Peyer's patch (tissue), 4 donors: Measurements from ENCODE around the gene OR52D1. TPM values are rescaled to one million over a fixed set of nuclear protein-coding genes. Genes with fewer than 3 reads are reported as not detected.
A peak's percentile ranks its signal among the peaks of the same experiment; 100 is the strongest.

Experiments
- DNase-seq, 3 donors: peaks; one replicate each; pipeline ENCODE4 v3.0.0-alpha.2; 2017 to 2019
- H3K27ac ChIP-seq, 4 donors: fragments of 200-600 bp; sonication (generic); one replicate each; pipeline ENCODE4 v1.5.1; 2016 to 2019
- H3K27me3 ChIP-seq, 2 donors: fragments of 200-600 bp; sonication (generic); one replicate each; pipeline ENCODE4 v1.5.1; 2019
- H3K36me3 ChIP-seq, 3 donors: fragments of 200-600 bp; sonication (generic); one replicate each; pipeline ENCODE4 v1.5.1; 2016 to 2019
- H3K4me1 ChIP-seq, 4 donors: fragments of 200-600 bp; sonication (generic); one replicate each; pipeline ENCODE4 v1.5.1; 2016 to 2019
- H3K4me3 ChIP-seq, 4 donors: fragments of 200-600 bp; sonication (generic); 1 replicate in 3 of 4; 2 replicates in 1 of 4; pipeline ENCODE4 v1.5.1; 2016 to 2019; ENCODE audit warnings: mild to moderate bottlenecking in 1 of 4
- H3K9me3 ChIP-seq, 4 donors: fragments of 200-600 bp; sonication (generic); one replicate each; pipeline ENCODE4 v1.5.1; 2016 to 2019; ENCODE audit warnings: mild to moderate bottlenecking in 1 of 4
- POLR2A ChIP-seq, 2 donors: fragments of 450-650 bp; IDR thresholded peaks; one replicate each; pipeline ENCODE4 v1.5.1; 2017; ENCODE audit warnings: antibody characterized with exemption in 2 of 2, mild to moderate bottlenecking in 2 of 2, moderate library complexity in 2 of 2
- total RNA-seq, 4 donors: library from RNA; depleted of rRNA; stranded (reverse); fragments of >200 nt; gene quantifications; one replicate each; pipeline ENCODE4 v1.1.0, GENCODE V29; 2016
- TF ChIP-seq, protein P1 (sequence below), 6 experiments: fragments of 450-650 bp in 4 of 6; fragments of 200-600 bp in 2 of 6; sonication (generic) in 1 of 6; IDR thresholded peaks; one replicate each; pipeline ENCODE4 v1.5.1; 2017 to 2019; ENCODE audit warnings: antibody characterized with exemption in 6 of 6, mild to moderate bottlenecking in 3 of 6, moderate library complexity in 1 of 6

OR52D1 gene
- total RNA-seq, 4 donors from 2014 or later, result not detected

DNA sequence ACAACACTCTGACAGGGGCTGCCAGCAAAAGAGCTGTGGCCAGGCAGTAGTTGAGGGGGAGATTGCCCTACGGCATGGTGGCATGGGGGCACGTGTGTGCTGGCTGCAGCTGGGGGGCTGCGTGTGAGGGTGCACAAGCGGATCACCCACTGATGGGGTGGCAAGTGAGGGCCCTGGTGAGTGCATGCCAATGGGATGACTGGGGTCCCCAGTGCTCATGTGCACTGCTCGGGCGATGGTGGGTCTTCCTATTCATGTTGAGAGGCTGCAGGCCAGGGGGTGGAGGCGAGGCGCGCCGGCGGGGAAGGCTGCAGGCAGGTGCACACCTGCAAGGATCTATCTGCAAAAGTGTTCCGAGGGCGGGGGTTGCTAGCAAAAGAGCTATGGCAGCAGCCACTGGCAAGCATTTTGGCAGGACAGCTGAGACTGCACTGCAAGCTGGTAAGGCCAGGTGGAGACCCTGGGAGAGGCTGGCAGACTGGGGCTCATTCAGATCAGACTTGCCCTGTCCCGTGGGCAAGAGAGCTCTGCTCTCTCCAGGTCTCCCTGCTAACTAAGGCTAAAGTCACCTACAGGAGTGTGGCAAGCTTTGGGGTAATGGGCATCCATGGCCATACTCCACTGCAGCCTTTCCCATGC, 27.4 kb upstream of the OR52D1 start:
- Histone ChIP-seq H3K36me3 (no peaks in the 10 kb centered on the region), H3K4me3 (no peak overlapping the region), H3K27ac (no peak overlapping the region), H3K27me3 (no peaks in the 10 kb centered on the region), H3K4me1 (no peaks in the 10 kb centered on the region), H3K9me3 (no peaks in the 10 kb centered on the region)
- no peak for TF ChIP-seq POLR2A (IDR thresholded peaks at IDR 0.05)
- TF ChIP-seq, protein P1, sequence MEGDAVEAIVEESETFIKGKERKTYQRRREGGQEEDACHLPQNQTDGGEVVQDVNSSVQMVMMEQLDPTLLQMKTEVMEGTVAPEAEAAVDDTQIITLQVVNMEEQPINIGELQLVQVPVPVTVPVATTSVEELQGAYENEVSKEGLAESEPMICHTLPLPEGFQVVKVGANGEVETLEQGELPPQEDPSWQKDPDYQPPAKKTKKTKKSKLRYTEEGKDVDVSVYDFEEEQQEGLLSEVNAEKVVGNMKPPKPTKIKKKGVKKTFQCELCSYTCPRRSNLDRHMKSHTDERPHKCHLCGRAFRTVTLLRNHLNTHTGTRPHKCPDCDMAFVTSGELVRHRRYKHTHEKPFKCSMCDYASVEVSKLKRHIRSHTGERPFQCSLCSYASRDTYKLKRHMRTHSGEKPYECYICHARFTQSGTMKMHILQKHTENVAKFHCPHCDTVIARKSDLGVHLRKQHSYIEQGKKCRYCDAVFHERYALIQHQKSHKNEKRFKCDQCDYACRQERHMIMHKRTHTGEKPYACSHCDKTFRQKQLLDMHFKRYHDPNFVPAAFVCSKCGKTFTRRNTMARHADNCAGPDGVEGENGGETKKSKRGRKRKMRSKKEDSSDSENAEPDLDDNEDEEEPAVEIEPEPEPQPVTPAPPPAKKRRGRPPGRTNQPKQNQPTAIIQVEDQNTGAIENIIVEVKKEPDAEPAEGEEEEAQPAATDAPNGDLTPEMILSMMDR (IDR thresholded peaks at IDR 0.05), result no peak
- no peak for DNase-seq

DNA sequence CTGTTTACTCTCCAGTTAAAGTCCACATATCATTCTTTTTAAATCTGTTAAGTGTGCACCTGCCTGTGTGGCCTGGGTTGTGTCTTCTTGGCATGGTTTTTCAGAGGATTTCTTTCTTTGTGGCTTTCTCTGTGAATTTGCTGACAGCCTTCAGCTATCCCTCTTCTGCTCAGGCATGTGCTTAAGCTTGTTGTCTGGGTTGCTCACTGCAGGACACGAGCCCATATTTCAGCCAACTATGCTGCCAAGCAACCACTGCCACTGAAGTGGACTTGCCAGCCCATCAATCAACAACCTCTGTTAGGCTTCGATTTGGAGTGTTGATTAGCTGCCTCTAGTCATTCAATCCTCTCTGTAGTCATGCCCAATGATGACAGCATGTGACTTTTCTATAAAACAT, 21.0 kb upstream of the OR52D1 start:
- no peaks in the 10 kb centered on the region for H3K36me3 ChIP-seq
- no peak for DNase-seq
- H3K4me1 ChIP-seq, result no peaks in the 10 kb centered on the region
- no peak overlapping the region for H3K27ac ChIP-seq
- H3K27me3 ChIP-seq, result no peaks in the 10 kb centered on the region
- no peaks in the 10 kb centered on the region for H3K9me3 ChIP-seq
- H3K4me3 ChIP-seq, result no peak overlapping the region
- TF ChIP-seq, protein P1 (IDR thresholded peaks at IDR 0.05), result no peak

DNA sequence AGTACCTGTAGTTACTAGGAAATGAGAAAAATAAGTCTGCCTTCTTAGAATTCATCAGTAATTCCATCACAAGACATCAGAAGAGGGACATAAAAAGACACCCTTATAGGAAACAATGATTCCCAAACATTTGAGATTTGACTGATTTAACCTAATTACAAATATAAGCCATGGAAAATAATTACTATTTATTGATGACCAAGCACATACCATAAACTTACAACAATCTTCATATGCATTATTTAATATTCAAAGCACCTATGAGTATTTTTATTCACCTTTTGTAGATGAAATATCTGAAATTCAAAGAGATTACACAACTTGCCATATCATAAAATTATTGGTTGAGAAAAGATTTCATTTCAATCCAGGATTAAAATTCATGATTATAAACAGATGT, 14.6 kb upstream of the OR52D1 start:
- Histone ChIP-seq H3K27ac (no peak overlapping the region), H3K27me3 (no peaks in the 10 kb centered on the region), H3K9me3 (no peaks in the 10 kb centered on the region), H3K36me3 (no peaks in the 10 kb centered on the region), H3K4me3 (no peak overlapping the region), H3K4me1 (no peaks in the 10 kb centered on the region)
- no peak for TF ChIP-seq POLR2A (IDR thresholded peaks at IDR 0.05)
- TF ChIP-seq, protein P1 (IDR thresholded peaks at IDR 0.05), result no peak
- DNase-seq, result no peak

DNA sequence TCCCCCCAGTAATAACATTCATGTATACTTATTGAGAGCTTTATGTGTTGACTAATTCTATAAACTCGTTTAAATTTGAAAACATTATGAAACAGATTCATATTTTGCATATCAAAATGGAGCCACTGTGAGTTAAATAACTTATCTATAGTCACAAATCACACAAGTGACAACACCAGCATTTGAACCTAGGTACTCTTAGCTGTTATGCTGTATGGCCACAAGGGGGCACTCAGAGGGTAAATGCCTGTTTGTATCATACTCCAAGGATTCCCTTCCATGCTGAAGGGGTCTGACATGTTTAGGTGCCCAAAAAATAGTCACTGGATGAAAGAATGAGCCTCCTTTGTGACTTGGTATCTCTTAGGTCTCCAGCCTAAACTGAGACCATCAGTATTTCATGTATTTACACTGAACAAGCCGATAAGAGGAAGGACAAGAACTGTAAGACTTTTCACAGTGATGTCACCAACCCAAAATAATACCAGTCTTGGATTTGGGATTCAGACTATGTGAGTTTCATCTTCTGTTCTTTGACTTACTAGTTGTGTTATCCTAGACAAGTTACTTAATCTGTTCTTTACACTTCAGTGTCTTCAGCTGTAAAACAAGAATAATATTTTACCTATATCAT, 12.2 kb upstream of the OR52D1 start:
- Histone ChIP-seq H3K27me3 (no peaks in the 10 kb centered on the region), H3K27ac (no peak overlapping the region), H3K4me1 (no peaks in the 10 kb centered on the region), H3K36me3 (no peaks in the 10 kb centered on the region), H3K9me3 (no peaks in the 10 kb centered on the region), H3K4me3 (no peak overlapping the region)
- TF ChIP-seq, protein P1 (IDR thresholded peaks at IDR 0.05), result peak; percentile 23 to 75 (median 66)
- no peak for TF ChIP-seq POLR2A (IDR thresholded peaks at IDR 0.05)
- DNase-seq, result peak in 2 of 3 donors; percentile 17 to 61

DNA sequence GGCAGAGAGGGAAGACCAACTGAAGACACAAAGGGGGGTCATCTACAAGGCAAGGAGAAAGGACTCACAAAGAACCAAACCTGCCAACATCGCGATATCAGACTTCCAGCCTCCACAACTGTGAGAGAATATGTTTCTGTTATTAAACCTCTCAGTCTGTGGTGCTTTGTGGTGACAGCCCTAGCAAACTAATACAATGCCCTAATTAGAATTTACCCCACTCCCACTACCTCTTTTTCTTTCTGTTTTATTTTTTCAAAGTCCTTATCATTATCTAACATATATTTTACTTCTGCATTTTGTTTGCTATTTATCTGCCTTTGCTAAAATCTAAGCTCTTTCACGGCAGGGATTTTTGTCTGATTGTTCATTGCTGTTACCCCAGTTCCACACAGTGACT, 2.5 kb upstream of the OR52D1 start:
- no peak for DNase-seq
- TF ChIP-seq POLR2A (IDR thresholded peaks at IDR 0.05), result no peak
- TF ChIP-seq, protein P1 (IDR thresholded peaks at IDR 0.05), result no peak
- H3K27ac ChIP-seq, result no peak overlapping the region
- no peaks in the 10 kb centered on the region for H3K36me3 ChIP-seq
- no peak overlapping the region for H3K4me3 ChIP-seq
- H3K9me3 ChIP-seq, result no peaks in the 10 kb centered on the region
- H3K4me1 ChIP-seq, result no peaks in the 10 kb centered on the region
- H3K27me3 ChIP-seq, result no peaks in the 10 kb centered on the region
